Dermis microvascular lymphatic vessel endothelial cell (primary cell): ENCODE data around the gene TSPAN32. TPM values are rescaled to one million over a fixed set of nuclear protein-coding genes. Genes with fewer than 3 reads are reported as not detected.
A peak's percentile ranks its signal among the peaks of the same experiment; 100 is the strongest.

Experiments
- DNase-seq, 2 donors: peaks; one replicate each; pipeline versions ENCODE4 v3.0.0 to v3.0.0-alpha.2; 2010; ENCODE audit warnings: low read depth in 2 of 2
- total RNA-seq: library from RNA; depleted of rRNA; stranded (reverse); fragments of >200 nt; gene quantifications from 2 replicates; pipeline ENCODE4 v1.2.1, GENCODE V29; 2014

TSPAN32 gene
- total RNA-seq, 1 donor from 2014 or later = not detected

DNA sequence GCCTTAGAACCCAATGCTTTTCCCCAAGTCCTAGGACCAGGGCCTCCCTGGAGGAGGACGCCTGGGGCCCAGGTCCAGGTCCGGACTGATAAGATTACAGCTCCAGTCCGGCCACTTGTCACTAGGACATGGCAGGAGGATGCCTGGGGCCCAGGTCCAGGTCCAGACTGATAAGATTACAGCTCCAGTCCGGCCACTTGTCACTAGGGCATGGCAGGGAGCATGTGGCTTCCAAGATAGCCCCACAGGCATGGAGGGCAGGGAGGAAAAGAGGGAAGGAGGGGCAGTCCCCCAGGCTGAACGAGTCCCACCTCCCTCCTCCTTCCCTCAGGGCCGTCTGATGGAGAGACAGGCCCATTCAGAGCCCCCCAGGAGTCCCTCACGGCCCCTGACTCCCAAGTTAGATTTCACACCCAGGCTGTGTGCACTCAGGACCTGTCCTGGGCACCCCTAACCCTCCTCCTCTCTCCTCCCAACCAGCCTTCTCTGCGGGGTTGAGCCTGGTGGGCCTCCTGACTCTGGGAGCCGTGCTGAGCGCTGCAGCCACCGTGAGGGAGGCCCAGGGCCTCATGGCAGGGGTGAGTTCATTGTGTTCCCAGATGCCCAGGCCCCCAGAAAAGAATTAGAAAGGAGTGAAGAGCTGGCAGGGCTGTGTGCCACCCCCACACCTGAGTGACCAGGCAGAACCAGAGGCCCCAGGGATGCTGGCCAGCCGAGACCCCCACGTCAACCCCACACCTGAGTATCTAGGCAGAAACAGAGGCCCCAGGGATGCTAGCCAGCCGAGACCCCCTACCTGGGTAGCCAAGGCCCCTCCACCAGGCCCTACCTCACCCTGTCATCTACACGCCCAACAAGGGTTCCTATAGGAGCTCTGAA lies 2.1 kb downstream of the TSPAN32 start:
- no peak for DNase-seq

DNA sequence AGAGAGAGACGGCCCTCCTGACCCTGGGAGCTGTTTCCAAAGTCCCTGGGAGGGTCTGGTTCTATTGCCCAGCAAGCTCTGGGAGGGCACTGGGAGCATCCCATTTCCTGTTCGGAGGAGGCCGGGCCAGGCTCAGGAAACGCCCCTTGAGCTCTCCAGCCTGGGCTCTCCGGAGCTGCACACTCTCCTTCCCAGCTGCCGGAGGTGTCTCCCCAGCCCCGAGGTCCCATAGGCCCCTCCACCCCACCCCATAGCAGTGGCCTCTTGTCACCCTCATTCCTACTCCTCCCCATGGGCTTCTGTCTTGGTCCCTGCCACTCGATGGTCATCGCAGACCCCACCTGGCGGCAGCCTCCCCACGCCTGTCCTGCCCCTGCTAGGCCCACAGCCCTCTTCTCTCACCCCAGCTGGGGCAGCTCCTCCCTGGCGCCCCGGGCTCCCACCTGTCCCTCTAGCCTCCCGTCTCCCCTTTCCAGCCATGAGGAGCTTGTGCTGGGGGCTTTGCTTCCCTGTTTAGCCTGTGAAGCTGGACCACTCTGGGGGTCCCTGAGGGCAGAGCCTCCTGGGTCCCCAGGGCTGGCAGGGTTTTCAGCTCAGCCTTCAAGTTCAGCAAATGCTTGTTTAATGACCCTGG lies 2.8 kb downstream of the TSPAN32 start:
- DNase-seq = no peak

DNA sequence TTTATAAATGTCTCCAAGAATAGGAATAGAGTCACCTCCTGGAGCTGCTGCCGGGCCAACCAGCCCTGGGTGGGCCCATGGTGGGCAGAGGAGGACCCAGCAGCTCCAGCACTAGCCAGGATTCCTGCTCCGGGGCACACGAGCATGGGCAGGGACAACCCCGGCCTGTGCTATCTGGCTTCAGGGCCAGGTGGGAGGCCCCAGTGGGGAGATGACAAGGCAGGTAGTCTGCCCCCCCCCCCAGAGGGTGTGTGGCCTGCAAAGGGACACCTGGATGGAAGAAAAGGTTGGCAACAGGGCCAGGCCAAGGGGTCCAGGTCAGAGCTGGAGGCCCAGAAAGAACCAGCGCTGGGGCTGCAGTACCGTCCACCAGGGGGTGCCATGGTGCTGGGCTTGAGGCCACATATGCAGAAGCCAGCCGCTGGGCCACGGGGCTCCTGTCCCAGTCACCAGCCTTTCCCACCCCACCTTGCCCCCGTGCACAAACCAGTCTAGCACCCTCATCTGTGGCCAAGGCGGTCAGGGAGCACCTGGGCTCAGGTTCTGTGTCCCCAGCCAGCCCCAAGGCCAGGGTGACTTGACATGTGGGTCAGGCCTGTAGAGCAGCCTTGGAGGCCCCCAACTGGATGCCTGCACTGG lies 3.4 kb downstream of the TSPAN32 start:
- peak; percentile 50 to 71 for DNase-seq

DNA sequence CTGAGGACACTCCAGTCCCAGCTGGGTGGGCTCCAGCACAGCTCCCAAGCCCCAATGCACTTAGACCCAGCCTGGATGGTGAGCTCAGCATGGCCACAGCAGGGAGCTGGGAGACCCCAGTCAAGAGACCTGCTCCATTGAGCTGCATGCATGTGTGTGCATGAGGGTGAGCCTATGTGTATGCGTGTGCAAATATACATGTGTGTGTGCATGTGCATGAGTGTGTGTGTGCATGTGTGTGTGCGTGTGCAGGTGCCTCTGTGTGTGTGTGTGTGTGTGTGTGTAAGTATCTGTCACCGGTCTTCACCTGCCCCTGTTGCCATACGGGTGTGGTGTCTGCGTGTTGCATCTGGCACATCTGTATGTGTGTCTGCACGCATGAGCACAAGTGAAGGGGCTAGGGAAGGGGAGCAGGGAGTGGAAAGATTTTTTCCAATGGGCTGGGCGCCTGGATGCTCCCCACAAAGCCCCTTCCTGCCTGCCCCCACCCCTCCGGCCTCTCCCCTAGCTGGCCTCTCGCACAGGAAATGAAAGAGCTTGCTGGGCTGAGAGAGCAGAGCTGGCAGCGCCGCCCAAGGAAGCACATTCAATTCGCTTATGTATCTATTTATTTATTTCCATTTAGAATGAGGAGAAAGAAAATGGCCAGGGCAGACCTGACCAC lies 4.1 kb downstream of the TSPAN32 start:
- DNase-seq = peak; percentile 33 to 46

DNA sequence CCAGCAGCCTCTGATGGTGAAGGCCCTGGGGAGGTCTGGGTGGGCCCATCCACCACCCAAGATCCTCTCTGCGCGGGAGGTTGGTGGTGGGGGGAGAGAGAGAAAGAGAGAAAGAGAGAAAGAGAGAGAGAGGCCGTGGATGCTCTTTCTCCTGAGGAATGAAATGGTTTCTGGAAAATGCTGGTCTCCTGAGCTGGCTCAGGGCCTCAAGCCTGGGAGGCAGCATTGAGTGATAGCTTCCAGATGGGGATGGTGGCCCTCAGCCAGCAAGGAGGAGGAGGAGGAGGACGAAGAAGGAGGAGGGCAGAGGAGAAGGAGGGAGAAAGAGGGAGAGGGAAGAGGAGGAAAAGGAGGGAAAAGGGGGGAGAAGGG lies 4.6 kb downstream of the TSPAN32 start:
- no peak for DNase-seq

DNA sequence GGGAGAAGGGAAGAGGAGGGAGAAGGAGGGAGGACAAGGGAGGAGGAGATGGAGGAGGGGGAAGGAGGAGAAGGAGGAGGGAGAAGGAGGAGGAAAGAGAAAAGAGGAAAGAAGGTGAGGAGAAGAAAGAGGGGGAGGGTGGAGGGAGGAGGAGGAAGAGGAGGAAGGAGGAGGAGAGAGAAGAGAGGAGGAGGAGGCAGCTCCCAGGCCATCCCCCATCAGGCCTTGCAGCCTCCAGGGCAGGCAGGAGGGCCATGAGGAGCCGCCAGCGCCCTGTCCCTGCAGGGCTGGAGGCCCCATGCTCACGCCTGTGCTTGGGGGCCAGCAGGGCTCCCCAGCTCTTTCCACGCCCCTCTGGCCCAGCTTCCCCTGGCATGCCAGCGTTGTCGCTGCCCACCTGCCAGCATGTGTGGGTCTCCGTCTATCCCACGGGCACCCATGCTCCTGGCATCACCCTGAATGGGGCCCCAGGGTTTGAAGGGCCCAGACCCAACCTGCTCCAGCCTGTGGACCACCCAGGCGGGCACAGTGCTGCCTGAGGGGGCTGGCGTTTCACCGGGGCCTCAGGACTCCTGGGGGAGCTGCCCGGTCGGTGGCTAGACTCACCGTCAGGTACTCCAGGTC lies 5.2 kb downstream of the TSPAN32 start:
- DNase-seq = no peak

DNA sequence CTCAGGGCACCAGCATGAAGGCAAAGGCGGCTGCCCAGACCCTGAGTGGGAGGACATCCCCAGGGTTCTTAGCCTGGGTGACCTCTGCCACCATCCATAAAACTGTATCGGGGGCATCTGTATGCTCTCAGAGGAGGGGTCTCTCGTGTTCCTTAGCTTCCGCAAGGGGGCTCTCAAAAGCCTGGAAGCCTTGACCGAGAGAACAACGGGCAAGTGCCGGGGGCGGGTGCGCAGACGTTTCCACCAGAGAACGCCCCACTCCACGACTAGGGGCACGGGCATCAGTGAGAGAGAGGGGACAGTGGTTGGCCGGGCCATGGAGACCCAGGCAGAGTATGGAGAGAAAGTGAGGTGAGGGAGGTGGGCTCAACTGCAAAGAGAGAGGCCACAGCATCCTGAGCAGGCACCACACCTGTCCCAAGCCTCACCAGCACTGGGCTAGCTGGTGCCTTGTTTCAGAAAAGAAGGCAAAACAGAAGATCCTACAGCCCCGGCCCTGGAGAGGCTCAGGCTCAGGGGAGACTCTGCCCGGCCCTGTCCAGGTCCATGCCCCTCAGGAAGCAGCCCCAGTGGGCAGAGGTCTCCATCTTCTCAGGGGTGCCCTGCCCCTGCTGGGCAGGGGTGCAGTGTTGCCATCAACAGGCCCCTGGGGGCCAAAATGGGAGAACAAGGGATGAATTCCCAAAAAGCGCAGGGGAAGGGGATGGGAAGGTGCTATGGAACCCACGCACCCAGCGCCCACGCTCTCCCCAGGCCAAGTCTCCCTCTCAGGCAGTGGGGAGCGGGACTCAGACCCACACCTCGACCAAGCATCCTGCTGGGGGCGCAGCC lies 5.9 kb downstream of the TSPAN32 start:
- no peak for DNase-seq

DNA sequence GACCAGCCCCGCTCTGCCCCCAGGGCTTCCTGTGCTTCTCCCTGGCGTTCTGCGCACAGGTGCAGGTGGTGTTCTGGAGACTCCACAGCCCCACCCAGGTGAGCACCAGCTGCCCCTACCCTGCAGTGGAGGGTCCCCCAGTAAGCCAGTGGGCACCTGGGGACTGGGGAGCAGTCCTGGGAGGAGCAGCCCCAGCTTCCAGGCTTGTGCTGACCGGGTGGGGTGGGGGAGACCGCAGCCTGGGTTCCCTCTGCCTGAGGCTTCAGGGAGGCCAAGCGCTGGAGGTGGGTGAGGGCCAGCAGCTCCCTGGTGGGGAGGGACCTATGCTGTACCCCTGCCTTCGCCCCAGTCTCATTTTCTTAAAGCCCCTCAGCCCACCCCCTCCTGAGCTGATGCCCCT lies 6.9 kb downstream of the TSPAN32 start:
- no peak for DNase-seq

DNA sequence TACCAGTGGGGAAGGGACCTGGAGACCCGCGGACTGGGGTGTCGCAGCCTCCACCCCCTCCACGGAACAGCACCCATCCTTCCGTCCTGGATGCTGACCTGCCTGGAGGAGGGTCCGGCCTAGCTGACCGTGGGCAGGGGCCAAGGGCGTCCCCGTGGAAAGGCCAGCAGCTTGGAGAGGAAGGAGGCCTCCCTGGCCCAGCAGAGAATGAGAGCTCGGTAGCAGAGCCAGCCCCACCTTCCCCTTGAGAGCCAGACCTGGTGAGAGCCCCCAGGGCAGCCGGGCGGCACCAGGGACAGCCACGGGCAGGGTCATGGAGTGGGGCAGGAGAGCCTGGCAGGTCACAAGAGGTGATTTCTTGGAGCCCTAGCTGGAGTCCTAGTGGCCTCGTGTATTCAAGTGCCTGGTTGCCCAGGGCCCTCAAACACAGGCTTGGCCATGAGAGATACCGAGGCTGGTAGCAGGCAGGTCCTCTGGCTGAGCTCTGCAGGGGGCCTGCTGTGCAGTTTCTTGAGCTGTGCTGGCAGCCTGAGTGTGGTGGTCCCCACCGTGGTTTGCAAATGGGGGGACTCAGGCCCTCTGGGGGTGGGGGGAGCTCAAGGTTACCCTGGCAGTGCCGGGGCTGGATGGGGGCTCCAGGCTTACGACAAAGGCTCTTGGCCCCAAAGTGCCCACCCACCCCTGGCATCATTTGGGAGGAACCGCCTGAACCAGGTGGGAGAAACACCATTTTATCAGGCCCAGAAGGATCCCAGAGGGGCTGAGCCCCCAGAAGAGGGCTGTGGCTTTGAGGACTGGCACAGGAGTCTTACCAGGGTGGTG lies 7.6 kb downstream of the TSPAN32 start:
- no peak for DNase-seq

DNA sequence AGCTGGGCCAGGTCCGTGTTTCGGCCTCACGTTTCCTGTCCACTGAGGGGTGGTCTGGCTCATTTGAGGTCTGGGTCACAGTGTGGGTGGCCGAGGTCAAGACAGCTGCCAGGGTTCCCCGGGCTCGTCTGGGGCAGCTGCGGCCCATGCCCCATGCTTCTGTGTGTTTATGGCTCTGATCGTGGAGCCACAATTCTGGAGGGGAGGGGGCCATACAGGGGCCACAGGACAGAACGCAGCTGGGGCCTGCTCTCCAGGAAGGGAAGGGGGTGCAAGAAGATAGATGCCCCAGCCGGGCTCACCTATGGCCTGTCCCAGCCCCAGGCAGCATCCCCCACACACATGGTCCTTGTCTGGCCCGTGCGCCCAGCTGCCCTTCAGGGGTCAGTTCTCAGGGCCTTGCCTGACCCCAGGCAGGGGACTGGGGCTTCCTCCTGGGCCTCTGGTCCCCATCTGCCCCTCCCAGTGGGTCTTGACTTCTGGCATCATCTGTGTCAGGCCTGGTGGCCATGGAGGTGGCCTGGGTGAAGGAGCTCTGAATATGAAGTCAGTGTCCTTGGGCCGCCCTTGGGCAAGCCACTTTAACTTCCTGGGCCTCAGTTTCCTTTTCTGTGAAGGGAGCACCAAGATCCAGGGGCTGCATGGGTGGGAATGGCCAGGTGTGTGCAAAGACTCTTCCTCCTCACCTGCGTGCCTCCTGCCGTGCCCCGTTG lies 8.4 kb downstream of the TSPAN32 start:
- DNase-seq = no peak

DNA sequence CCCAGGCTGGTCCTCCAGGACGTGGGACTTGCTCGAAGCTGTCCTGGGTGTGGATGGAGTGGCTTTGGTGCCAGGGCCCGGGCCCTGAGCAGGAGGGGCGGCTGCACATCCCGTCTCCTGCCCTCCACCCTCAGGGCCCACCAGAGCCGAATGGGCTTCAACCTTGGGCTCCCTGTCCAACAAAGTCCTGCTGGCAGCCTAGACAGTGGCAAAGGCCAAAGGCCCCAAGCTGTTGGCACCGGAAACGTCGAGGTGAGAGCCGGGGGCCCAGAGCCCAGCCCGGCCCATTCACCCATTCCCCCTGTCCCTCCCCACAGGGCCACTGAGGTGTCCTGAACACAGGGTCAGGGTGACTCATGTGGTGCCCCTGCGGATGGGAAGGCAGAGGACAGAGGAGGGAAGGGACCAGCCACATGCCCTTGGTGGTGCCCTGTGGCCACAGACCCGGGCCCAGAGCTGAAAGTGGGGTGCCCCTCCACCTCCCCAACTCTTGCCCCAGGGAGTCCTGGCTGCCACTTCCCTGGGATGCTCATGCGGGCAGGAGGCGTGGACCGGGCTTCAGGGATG lies 9.1 kb downstream of the TSPAN32 start:
- DNase-seq = no peak

DNA sequence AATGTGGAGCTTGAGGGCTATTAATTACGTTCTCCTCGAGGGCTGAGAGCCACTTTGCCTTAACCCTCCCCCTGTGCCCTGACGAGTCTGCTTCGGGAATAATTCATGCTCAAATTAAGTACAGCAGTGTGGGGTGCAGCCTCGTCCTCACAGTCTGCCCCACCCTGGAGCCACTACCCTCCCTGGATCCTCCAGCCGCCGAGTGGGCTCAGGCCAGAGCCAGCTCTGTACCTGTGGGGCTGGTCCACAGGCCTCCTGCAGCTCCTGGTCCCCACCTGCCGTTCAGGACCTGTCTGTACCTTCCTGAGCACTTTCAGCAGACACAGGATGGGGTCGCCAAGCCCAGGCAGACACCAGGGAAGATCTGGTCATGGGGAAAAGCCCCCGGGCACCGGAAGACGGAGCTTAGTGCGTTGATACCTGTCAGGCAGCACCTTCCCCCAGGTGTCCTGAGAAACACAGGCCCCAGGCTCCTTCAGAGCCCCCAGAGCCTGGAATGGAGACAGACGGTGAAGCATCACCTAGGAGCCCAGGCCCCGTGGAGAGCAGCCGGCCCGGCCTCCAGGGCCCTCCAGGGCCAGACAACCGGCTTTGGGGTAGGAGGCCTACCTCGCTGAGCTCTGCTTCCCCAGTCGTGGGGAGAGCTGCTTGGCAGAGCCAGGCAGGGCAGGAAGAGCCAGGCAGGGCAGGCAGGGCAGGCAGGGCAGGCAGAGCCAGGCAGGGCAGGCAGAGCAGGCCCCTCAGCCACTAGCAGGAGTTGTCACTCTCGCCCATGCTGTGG lies 9.7 kb downstream of the TSPAN32 start:
- no peak for DNase-seq

DNA sequence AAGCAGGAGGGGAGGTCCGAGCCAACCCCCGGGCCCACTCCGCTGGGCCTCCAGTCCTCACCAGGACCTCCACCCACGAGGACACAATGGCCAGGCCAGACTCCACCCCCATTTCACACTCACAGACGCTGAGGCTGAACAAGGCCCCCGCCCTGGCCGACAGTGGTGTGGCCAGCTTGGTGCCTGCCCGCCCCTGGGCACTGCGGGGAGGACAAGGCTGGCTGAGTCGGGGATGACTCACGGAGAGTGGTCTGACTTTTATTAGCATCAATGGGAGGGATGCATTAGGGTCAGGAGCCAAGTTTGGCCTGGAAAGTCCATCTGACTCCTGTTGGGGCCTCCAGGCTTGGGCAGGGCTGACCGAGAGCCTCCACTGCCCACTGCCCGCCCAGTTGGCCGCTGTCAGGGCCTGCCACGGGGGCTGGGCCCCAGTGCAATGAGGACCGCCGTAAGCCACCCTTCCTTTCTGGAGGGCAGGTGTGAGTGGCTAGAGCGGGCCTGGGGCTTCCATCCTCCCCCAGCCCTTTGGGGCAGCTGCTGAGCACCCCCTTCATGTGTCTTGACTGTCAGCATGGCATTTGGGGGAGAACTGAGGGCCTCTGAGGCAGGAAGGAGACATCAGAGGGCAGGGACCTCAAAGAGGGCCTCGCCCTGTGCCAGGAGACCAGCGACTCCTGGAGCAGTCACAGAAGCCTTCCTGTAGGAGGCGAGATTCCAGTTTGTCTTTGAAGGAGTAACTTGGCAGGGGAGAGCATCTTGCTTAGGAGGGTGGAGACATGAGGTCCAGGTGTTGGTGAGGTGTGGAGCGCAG lies 10.6 kb downstream of the TSPAN32 start:
- no peak for DNase-seq

DNA sequence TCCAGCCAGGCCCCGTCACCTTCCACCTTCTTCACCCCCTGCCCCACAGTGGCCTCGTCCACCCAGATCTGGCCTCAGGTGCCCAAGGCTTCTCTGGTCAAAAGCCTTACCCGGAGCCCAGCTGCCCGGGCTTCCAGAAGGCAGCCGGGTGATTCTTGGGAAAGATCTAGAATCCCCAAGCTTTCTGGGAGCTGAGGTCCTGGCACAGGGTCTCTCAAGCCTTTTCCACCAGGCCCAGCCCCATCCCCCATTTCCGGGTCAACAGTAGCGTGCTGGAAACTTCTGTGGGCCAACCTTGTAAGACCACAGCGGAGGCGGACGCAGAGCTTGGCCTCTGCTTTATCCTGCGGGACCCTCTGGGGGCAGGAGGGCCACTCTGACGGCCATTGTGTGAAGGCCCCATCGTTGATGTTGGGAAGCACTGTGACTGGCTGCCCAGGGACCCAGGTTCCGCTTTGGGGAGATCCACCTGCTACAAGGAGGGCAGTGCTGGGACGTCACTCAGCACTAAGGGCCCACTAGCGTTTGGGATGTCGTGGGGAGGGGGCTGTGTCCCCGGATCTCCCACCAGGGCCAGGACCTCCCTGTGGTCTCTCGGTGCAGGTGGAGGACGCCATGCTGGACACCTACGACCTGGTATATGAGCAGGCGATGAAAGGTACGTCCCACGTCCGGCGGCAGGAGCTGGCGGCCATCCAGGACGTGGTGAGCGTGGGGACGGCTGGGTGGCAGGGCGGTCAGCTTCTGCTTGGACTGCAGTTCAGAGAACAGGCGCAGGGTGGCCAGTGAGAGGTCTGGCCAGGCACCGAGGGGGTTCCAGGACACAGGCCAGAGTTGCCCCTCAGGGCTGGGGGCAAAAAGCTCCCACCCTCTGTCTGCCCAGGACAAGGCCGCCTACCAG lies 11.5 kb downstream of the TSPAN32 start:
- no peak for DNase-seq

DNA sequence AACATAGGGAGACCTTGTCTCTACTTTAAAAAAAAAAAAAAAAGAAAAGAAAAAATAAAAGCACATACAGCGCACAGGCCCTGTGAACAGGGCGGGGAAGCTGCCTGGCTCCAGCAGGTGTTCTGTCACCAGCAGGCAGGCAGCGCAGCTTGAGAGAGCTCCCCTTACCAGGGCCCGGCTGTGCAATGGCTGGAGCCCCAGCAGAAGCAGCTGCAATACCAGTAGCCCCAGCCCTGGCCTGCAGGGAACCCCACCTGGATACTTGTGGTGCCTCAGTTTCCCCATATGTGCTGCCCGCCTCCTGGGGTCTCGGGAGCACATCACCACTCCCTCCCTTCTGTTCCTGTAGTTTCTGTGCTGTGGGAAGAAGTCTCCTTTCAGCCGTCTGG lies 12.3 kb downstream of the TSPAN32 start:
- no peak for DNase-seq
